Activated naive CD8-positive, alpha-beta T cell treated with anti-CD3 and anti-CD28 coated beads for 36 hours (primary cell): ENCODE data around the gene LCN9. TPM values are rescaled to one million over a fixed set of nuclear protein-coding genes. Genes with fewer than 3 reads are reported as not detected.

ENCODE experiments used
- DNase-seq: peaks from one replicate; pipeline ENCODE4 v3.0.0; 2021
- H3K27ac Mint-ChIP-seq: one replicate; pipeline ENCODE4 v1.8.0; 2022; ENCODE audit warnings: mild to moderate bottlenecking, moderate library complexity, mixed read lengths
- H3K27me3 Mint-ChIP-seq: one replicate; pipeline ENCODE4 v1.8.0; 2022; ENCODE audit warnings: mild to moderate bottlenecking, mixed read lengths
- H3K36me3 Mint-ChIP-seq: one replicate; pipeline ENCODE4 v1.8.0; 2021; ENCODE audit warnings: mild to moderate bottlenecking, mixed read lengths
- H3K4me1 Mint-ChIP-seq: one replicate; pipeline ENCODE4 v1.8.0; 2021; ENCODE audit warnings: mixed read lengths
- H3K4me3 Mint-ChIP-seq: one replicate; pipeline ENCODE4 v1.8.0; 2022; ENCODE audit warnings: mild to moderate bottlenecking, moderate library complexity, mixed read lengths
- H3K9me3 Mint-ChIP-seq: one replicate; pipeline ENCODE4 v1.8.0; 2022; ENCODE audit warnings: mixed read lengths
- total RNA-seq, 2 experiments: library from RNA; stranded (reverse); gene quantifications; one replicate each; pipeline ENCODE4 v1.2.3, GENCODE V29; 2021

LCN9 gene
- total RNA-seq, 2 experiments from 2014 or later: not detected

GRCh38 chr9:135676891-135677290 is 13.8 kb downstream of the LCN9 start:
- H3K4me1 Mint-ChIP-seq: no peaks in the 10 kb centered on the region
- DNase-seq: no peak
- no peaks in the 10 kb centered on the region for H3K9me3 Mint-ChIP-seq
- H3K36me3 Mint-ChIP-seq: no peaks in the 10 kb centered on the region
- H3K27ac Mint-ChIP-seq: no peak overlapping the region
- H3K4me3 Mint-ChIP-seq: no peak overlapping the region
- H3K27me3 Mint-ChIP-seq: no peaks in the 10 kb centered on the region

GRCh38 chr9:135677641-135678168 is 14.6 kb downstream of the LCN9 start:
- Mint-ChIP-seq H3K27ac (no peak overlapping the region), H3K4me1 (no peaks in the 10 kb centered on the region), H3K36me3 (no peaks in the 10 kb centered on the region), H3K9me3 (no peaks in the 10 kb centered on the region), H3K4me3 (no peak overlapping the region), H3K27me3 (no peaks in the 10 kb centered on the region)
- DNase-seq: no peak

- H3K27ac Mint-ChIP-seq: no peak overlapping the region
- DNase-seq: no peak
- no peaks in the 10 kb centered on the region for H3K36me3 Mint-ChIP-seq
- peaks cover 3% of the 10 kb centered on the region for H3K27me3 Mint-ChIP-seq
- H3K4me1 Mint-ChIP-seq: no peaks in the 10 kb centered on the region
- H3K4me3 Mint-ChIP-seq: no peak overlapping the region
- H3K9me3 Mint-ChIP-seq: no peaks in the 10 kb centered on the region
These were observed 15.3 kb downstream of the LCN9 start for GRCh38 chr9:135678236-135679017.

GRCh38 chr9:135680056-135680455 is 16.9 kb downstream of the LCN9 start:
- Mint-ChIP-seq H3K27me3 (peaks cover 8% of the 10 kb centered on the region), H3K4me1 (no peaks in the 10 kb centered on the region), H3K9me3 (no peaks in the 10 kb centered on the region), H3K36me3 (no peaks in the 10 kb centered on the region), H3K27ac (no peak overlapping the region), H3K4me3 (no peak overlapping the region)
- no peak for DNase-seq

- Mint-ChIP-seq H3K27ac (no peak overlapping the region), H3K9me3 (no peaks in the 10 kb centered on the region), H3K4me3 (no peak overlapping the region), H3K27me3 (peaks cover 8% of the 10 kb centered on the region), H3K36me3 (no peaks in the 10 kb centered on the region), H3K4me1 (no peaks in the 10 kb centered on the region)
- DNase-seq: no peak
These were observed 18.1 kb downstream of the LCN9 start for GRCh38 chr9:135681161-135681560.

- peaks cover 8% of the 10 kb centered on the region for H3K27me3 Mint-ChIP-seq
These were observed 20.4 kb downstream of the LCN9 start for GRCh38 chr9:135683401-135684034.

GRCh38 chr9:135684691-135685090 is 21.6 kb downstream of the LCN9 start:
- no peak for DNase-seq
- Mint-ChIP-seq H3K27ac (no peak overlapping the region), H3K4me1 (no peaks in the 10 kb centered on the region), H3K4me3 (no peak overlapping the region), H3K27me3 (peaks cover 8% of the 10 kb centered on the region), H3K9me3 (no peaks in the 10 kb centered on the region), H3K36me3 (no peaks in the 10 kb centered on the region)

More at GRCh38 chr9:135683401-135684034, 20.4 kb downstream of the LCN9 start:
- no peak for DNase-seq
- no peak overlapping the region for H3K27ac Mint-ChIP-seq
- H3K9me3 Mint-ChIP-seq: no peaks in the 10 kb centered on the region
- no peaks in the 10 kb centered on the region for H3K4me1 Mint-ChIP-seq
- no peak overlapping the region for H3K4me3 Mint-ChIP-seq
- H3K36me3 Mint-ChIP-seq: no peaks in the 10 kb centered on the region

- no peaks in the 10 kb centered on the region for H3K36me3 Mint-ChIP-seq
These were observed 24.1 kb downstream of the LCN9 start for GRCh38 chr9:135687216-135687615.

GRCh38 chr9:135689011-135689410 is 25.9 kb downstream of the LCN9 start:
- H3K9me3 Mint-ChIP-seq: no peaks in the 10 kb centered on the region

More at GRCh38 chr9:135687216-135687615, 24.1 kb downstream of the LCN9 start:
- Mint-ChIP-seq H3K4me3 (no peak overlapping the region), H3K27ac (no peak overlapping the region), H3K27me3 (peaks cover 8% of the 10 kb centered on the region), H3K9me3 (no peaks in the 10 kb centered on the region), H3K4me1 (no peaks in the 10 kb centered on the region)
- no peak for DNase-seq

GRCh38 chr9:135690836-135691570 is 27.9 kb downstream of the LCN9 start:
- H3K27ac Mint-ChIP-seq: no peak overlapping the region
- H3K9me3 Mint-ChIP-seq: no peaks in the 10 kb centered on the region
- no peak overlapping the region for H3K4me3 Mint-ChIP-seq
- no peaks in the 10 kb centered on the region for H3K4me1 Mint-ChIP-seq
- no peak for DNase-seq
- H3K36me3 Mint-ChIP-seq: no peaks in the 10 kb centered on the region
- no peaks in the 10 kb centered on the region for H3K27me3 Mint-ChIP-seq

More at GRCh38 chr9:135689011-135689410, 25.9 kb downstream of the LCN9 start:
- Mint-ChIP-seq H3K27ac (no peak overlapping the region), H3K36me3 (no peaks in the 10 kb centered on the region), H3K4me1 (no peaks in the 10 kb centered on the region), H3K27me3 (no peaks in the 10 kb centered on the region), H3K4me3 (no peak overlapping the region)
- DNase-seq: no peak

- DNase-seq: no peak
- Mint-ChIP-seq H3K27me3 (no peaks in the 10 kb centered on the region), H3K36me3 (no peaks in the 10 kb centered on the region), H3K9me3 (no peaks in the 10 kb centered on the region), H3K4me3 (no peak overlapping the region), H3K4me1 (no peaks in the 10 kb centered on the region), H3K27ac (no peak overlapping the region)
These were observed 29.3 kb downstream of the LCN9 start for GRCh38 chr9:135692410-135692809.

- no peak for DNase-seq
- Mint-ChIP-seq H3K27ac (no peak overlapping the region), H3K27me3 (no peaks in the 10 kb centered on the region), H3K9me3 (no peaks in the 10 kb centered on the region), H3K4me3 (no peak overlapping the region), H3K36me3 (no peaks in the 10 kb centered on the region), H3K4me1 (no peaks in the 10 kb centered on the region)
These were observed 30.2 kb downstream of the LCN9 start for GRCh38 chr9:135693265-135693664.

GRCh38 chr9:135693771-135694170 is 30.7 kb downstream of the LCN9 start:
- no peak for DNase-seq
- Mint-ChIP-seq H3K4me1 (no peaks in the 10 kb centered on the region), H3K36me3 (no peaks in the 10 kb centered on the region), H3K9me3 (no peaks in the 10 kb centered on the region), H3K27ac (no peak overlapping the region), H3K27me3 (no peaks in the 10 kb centered on the region), H3K4me3 (no peak overlapping the region)

GRCh38 chr9:135694414-135694813 is 31.3 kb downstream of the LCN9 start:
- Mint-ChIP-seq H3K4me3 (no peak overlapping the region), H3K9me3 (no peaks in the 10 kb centered on the region), H3K27ac (no peak overlapping the region), H3K4me1 (no peaks in the 10 kb centered on the region), H3K36me3 (no peaks in the 10 kb centered on the region), H3K27me3 (no peaks in the 10 kb centered on the region)
- no peak for DNase-seq

- H3K27ac Mint-ChIP-seq: no peak overlapping the region
- no peaks in the 10 kb centered on the region for H3K36me3 Mint-ChIP-seq
- no peaks in the 10 kb centered on the region for H3K9me3 Mint-ChIP-seq
- H3K27me3 Mint-ChIP-seq: no peaks in the 10 kb centered on the region
- no peak overlapping the region for H3K4me3 Mint-ChIP-seq
- no peaks in the 10 kb centered on the region for H3K4me1 Mint-ChIP-seq
- no peak for DNase-seq
These were observed 31.9 kb downstream of the LCN9 start for GRCh38 chr9:135695036-135695435.
